Chondrocyte (in vitro differentiated cells): ENCODE results near the gene LMO3. TPM values are rescaled to one million over a fixed set of nuclear protein-coding genes. Genes with fewer than 3 reads are reported as not detected.

Experiments used
- DNase-seq: peaks from one replicate; pipeline ENCODE4 v3.0.0; 2021; ENCODE audit warnings: mixed read lengths, low spot score
- H3K27ac Mint-ChIP-seq: one replicate; pipeline ENCODE4 v1.8.0; 2021; ENCODE audit warnings: mild to moderate bottlenecking, moderate library complexity, mixed read lengths; ENCODE audit not compliant: unreplicated experiment
- H3K27me3 Mint-ChIP-seq: 2 replicates; pipeline ENCODE4 v1.8.0; 2021; ENCODE audit warnings: low read depth, mixed read lengths
- H3K36me3 Mint-ChIP-seq: 2 replicates; pipeline ENCODE4 v1.8.0; 2021; ENCODE audit warnings: low read depth, mixed read lengths
- H3K4me1 Mint-ChIP-seq: 2 replicates; pipeline ENCODE4 v1.8.0; 2021; ENCODE audit warnings: low read depth, mild to moderate bottlenecking, mixed read lengths
- H3K4me3 Mint-ChIP-seq: one replicate; pipeline ENCODE4 v1.8.0; 2021; ENCODE audit warnings: mild to moderate bottlenecking, moderate library complexity, mixed read lengths; ENCODE audit not compliant: unreplicated experiment
- H3K9me3 Mint-ChIP-seq: 2 replicates; pipeline ENCODE4 v1.8.0; 2021; ENCODE audit warnings: low read depth, mixed read lengths
- total RNA-seq: library from RNA; stranded (reverse); gene quantifications from 3 replicates; pipeline ENCODE4 v1.2.1, GENCODE V29; 2021
- TF ChIP-seq, protein P1 (sequence below): fragments of 200-600 bp; sonication (generic); IDR thresholded peaks from 2 replicates; pipeline ENCODE4 v1.5.0; 2021; ENCODE audit warnings: antibody characterized with exemption, mild to moderate bottlenecking, moderate library complexity

LMO3 gene
- total RNA-seq, 1 donor from 2014 or later = 0.57 TPM

DNA sequence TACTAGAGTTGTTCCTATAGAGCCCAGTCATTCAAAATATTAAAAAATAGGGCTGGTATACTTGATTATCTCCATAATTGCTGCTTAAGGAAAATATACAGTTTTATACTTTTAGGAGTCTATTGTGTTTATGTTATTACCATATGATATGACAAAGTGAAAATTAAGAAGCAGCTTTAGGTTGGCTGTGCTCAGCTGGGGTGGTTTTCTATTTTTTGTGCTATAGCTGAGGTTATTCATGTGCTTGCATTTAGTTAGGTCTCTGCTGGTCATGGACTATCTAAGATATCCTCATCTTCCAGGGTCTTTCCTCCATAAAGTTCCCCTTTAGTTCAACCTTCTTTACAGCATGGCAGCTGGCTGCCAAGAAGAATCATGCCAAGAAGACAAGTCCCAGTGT, 13.6 kb upstream of the LMO3 start:
- H3K27me3 Mint-ChIP-seq = peaks cover 2% of the 10 kb centered on the region
- no peaks in the 10 kb centered on the region for H3K36me3 Mint-ChIP-seq
- TF ChIP-seq, protein P1, sequence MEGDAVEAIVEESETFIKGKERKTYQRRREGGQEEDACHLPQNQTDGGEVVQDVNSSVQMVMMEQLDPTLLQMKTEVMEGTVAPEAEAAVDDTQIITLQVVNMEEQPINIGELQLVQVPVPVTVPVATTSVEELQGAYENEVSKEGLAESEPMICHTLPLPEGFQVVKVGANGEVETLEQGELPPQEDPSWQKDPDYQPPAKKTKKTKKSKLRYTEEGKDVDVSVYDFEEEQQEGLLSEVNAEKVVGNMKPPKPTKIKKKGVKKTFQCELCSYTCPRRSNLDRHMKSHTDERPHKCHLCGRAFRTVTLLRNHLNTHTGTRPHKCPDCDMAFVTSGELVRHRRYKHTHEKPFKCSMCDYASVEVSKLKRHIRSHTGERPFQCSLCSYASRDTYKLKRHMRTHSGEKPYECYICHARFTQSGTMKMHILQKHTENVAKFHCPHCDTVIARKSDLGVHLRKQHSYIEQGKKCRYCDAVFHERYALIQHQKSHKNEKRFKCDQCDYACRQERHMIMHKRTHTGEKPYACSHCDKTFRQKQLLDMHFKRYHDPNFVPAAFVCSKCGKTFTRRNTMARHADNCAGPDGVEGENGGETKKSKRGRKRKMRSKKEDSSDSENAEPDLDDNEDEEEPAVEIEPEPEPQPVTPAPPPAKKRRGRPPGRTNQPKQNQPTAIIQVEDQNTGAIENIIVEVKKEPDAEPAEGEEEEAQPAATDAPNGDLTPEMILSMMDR = no peak
- H3K4me3 Mint-ChIP-seq = no peak overlapping the region
- H3K9me3 Mint-ChIP-seq = peaks cover 6% of the 10 kb centered on the region
- no peak overlapping the region for H3K27ac Mint-ChIP-seq
- no peaks in the 10 kb centered on the region for H3K4me1 Mint-ChIP-seq
- DNase-seq = no peak

DNA sequence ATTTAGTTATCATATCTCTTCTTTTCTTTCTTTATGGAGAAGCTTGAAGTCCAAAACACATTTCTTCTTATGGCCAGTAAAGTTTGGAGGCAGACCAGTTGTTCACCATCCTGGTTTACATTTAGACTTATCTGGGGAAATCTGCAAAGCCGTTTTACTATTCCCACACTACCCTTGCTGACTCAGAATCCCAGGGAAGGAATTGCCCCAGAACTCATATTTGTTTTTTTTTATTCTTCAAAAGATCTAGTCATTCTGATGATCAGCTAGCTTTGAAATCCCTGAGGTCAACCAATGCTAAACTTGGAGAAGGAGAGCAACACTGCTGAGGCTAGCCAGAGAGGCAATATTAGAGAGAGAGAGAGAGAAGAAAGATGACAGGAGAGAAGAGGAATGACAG, 12.3 kb upstream of the LMO3 start:
- DNase-seq = no peak
- TF ChIP-seq, protein P1 = no peak
- no peak overlapping the region for H3K4me3 Mint-ChIP-seq
- no peaks in the 10 kb centered on the region for H3K4me1 Mint-ChIP-seq
- H3K9me3 Mint-ChIP-seq = peaks cover 6% of the 10 kb centered on the region
- H3K27me3 Mint-ChIP-seq = peaks cover 2% of the 10 kb centered on the region
- H3K36me3 Mint-ChIP-seq = no peaks in the 10 kb centered on the region
- no peak overlapping the region for H3K27ac Mint-ChIP-seq

DNA sequence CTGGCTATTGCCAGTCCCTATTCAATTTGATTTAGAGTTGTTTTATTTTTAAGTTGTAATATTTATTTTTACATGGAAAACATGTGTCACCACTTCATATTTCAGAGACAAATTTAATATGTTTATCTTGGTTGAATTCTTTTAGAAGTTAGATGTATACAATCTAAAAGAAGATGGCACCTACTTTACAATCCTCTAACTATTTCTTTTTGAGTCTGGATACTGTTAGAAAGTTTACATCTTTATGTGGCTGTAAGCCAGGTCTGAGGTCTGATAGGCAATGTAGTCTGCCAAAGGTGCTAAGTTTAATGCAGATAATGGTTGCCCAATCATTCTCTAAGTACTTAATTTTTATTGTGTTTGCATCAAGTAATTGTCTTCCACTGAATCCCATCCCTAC, 7.2 kb upstream of the LMO3 start:
- TF ChIP-seq, protein P1 = no peak
- H3K27ac Mint-ChIP-seq = no peak overlapping the region
- H3K4me1 Mint-ChIP-seq = no peaks in the 10 kb centered on the region
- H3K9me3 Mint-ChIP-seq = no peaks in the 10 kb centered on the region
- no peaks in the 10 kb centered on the region for H3K36me3 Mint-ChIP-seq
- no peak for DNase-seq
- no peak overlapping the region for H3K4me3 Mint-ChIP-seq
- H3K27me3 Mint-ChIP-seq = peaks cover 19% of the 10 kb centered on the region

DNA sequence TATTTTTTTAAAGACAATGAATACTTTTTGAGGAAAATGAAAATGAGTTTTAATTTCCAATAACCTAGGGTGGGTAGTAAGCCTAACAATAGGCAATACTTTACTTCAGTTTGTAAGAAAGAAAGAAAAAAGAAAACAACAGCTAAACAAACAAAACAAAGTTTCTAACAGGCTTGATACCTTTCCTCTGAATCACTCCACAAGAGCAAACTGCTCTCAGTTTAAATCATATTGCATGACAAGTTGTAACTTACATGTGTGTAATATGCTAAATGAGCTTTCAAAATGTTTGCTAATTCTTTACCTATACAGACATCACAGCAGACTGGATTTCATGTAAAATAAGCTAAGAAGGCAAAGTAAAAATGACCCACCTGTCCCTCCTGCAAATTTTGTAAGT, 6.7 kb upstream of the LMO3 start:
- H3K4me1 Mint-ChIP-seq = no peaks in the 10 kb centered on the region
- no peak for DNase-seq

DNA sequence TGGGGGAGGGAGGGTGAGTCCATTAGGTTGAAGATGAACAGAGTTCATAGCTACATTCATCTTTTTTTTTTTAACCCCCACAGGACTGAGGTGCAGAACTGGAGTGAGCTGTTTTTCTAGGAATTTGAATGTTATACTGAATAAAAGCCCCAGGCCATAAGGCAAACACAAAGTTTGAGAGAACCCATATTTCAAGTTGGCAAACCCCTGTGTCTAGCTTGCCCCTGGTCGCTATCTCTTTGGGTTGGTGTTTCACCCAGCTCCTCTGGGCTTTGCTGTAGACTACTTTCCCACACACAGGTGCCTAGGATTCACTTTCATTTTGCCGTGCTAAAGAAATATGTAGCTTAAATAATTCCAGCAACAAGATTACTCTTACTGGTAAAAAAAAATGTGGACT, 5.2 kb upstream of the LMO3 start:
- Mint-ChIP-seq H3K27me3 (peaks cover 26% of the 10 kb centered on the region), H3K4me3 (no peak overlapping the region), H3K9me3 (no peaks in the 10 kb centered on the region), H3K36me3 (no peaks in the 10 kb centered on the region), H3K27ac (no peak overlapping the region), H3K4me1 (peaks cover 13% of the 10 kb centered on the region)
- TF ChIP-seq, protein P1 = no peak
- DNase-seq = no peak

More for the DNA sequence above, 6.7 kb upstream of the LMO3 start:
- Mint-ChIP-seq H3K4me3 (no peak overlapping the region), H3K27ac (no peak overlapping the region), H3K27me3 (peaks cover 22% of the 10 kb centered on the region), H3K36me3 (no peaks in the 10 kb centered on the region), H3K9me3 (no peaks in the 10 kb centered on the region)
- TF ChIP-seq, protein P1 = no peak
